ENCODE results near the gene BABAM2. TPM values are rescaled to one million over a fixed set of nuclear protein-coding genes. Genes with fewer than 3 reads are reported as not detected.

The BABAM2 gene
- polyA plus RNA-seq, 3 donors, result 33.2 to 52.8 (median 49.3) TPM

GRCh38 chr2:27980242-27980641 is 89.7 kb downstream of the BABAM2 start:
- WGBS (ENCODE audit: insufficient coverage), result no CpG with 5 or more reads among the region's 1 CpG
- no peak for TF ChIP-seq CTCF (IDR thresholded peaks at IDR 0.05)
- Histone ChIP-seq H3K36me3 (replicated peaks in 1 of 2; ENCODE audit: control insufficient read depth in 1 of 2, insufficient read depth in 2 of 2, low read length in 2 of 2) (no peaks in the 10 kb centered on the region), H3K9ac (ENCODE audit: insufficient read depth, low read length, poor library complexity, severe bottlenecking) (no peak overlapping the region), H3K79me2 (ENCODE audit: insufficient read depth, low read length) (peaks cover 48% of the 10 kb centered on the region), H2AFZ (ENCODE audit: insufficient read depth, low read depth, low read length, poor library complexity, severe bottlenecking) (no peak overlapping the region), H3K27ac (ENCODE audit: low read depth in 1 of 2, low read length in 2 of 2) (no peak overlapping the region), H3K27me3 (ENCODE audit: control insufficient read depth in 2 of 2, insufficient read depth in 2 of 2, low read length in 2 of 2) (no peaks in the 10 kb centered on the region), H3K9me3 (replicated peaks in 1 of 2; ENCODE audit: control insufficient read depth in 1 of 2, insufficient read depth in 1 of 2, low read length in 2 of 2) (peaks cover 0 to 11% of the 10 kb centered on the region in 2 donors), H3K4me2 (replicated peaks; ENCODE audit: extremely low read depth, low read length, poor library complexity, severe bottlenecking) (no peak overlapping the region), H3K4me3 (replicated peaks in 1 of 3; ENCODE audit: low read depth in 2 of 3, low read length in 3 of 3) (no peak overlapping the region), H4K20me1 (ENCODE audit: insufficient read depth, low read length) (no peaks in the 10 kb centered on the region), H3K4me1 (ENCODE audit: control insufficient read depth in 1 of 2, insufficient read depth in 2 of 2, low read length in 2 of 2) (peaks cover 9 to 19% of the 10 kb centered on the region in 2 donors)
- peak overlapping the region in 3 of 7 donors; percentile 19 to 46 (median 29) for H3K27ac Mint-ChIP-seq
- peaks cover 3 to 17% (median 9%) of the 10 kb centered on the region in 7 donors for H3K9me3 Mint-ChIP-seq
- intact Hi-C loops (cut with micrococcal nuclease), result no loop called here
- H3K27me3 Mint-ChIP-seq (ENCODE audit: low read depth in 3 of 3), result no peaks in the 10 kb centered on the region
- peaks cover 24% of the 10 kb centered on the region for H3K4me1 Mint-ChIP-seq
- no peak for DNase-seq
- peaks cover 4 to 14% of the 10 kb centered on the region in 2 donors for H3K36me3 Mint-ChIP-seq
- no peak overlapping the region for H3K4me3 Mint-ChIP-seq

- peaks cover 0 to 2% of the 10 kb centered on the region in 2 donors for H3K36me3 Mint-ChIP-seq
Observed at GRCh38 chr2:27984153-27984552, 93.6 kb downstream of the BABAM2 start.

More at GRCh38 chr2:27984153-27984552, 93.6 kb downstream of the BABAM2 start:
- no peak for DNase-seq
- Histone ChIP-seq H3K79me2 (ENCODE audit: insufficient read depth, low read length) (peaks cover 77% of the 10 kb centered on the region), H3K27ac (ENCODE audit: low read depth in 1 of 2, low read length in 2 of 2) (no peak overlapping the region), H3K4me2 (replicated peaks; ENCODE audit: extremely low read depth, low read length, poor library complexity, severe bottlenecking) (no peak overlapping the region), H3K27me3 (ENCODE audit: control insufficient read depth in 2 of 2, insufficient read depth in 2 of 2, low read length in 2 of 2) (no peaks in the 10 kb centered on the region), H4K20me1 (ENCODE audit: insufficient read depth, low read length) (no peaks in the 10 kb centered on the region), H3K36me3 (replicated peaks in 1 of 2; ENCODE audit: control insufficient read depth in 1 of 2, insufficient read depth in 2 of 2, low read length in 2 of 2) (no peaks in the 10 kb centered on the region), H3K9me3 (replicated peaks in 1 of 2; ENCODE audit: control insufficient read depth in 1 of 2, insufficient read depth in 1 of 2, low read length in 2 of 2) (peaks cover 0 to 11% of the 10 kb centered on the region in 2 donors), H2AFZ (ENCODE audit: insufficient read depth, low read depth, low read length, poor library complexity, severe bottlenecking) (no peak overlapping the region), H3K4me3 (replicated peaks in 1 of 3; ENCODE audit: low read depth in 2 of 3, low read length in 3 of 3) (no peak overlapping the region), H3K9ac (ENCODE audit: insufficient read depth, low read length, poor library complexity, severe bottlenecking) (no peak overlapping the region), H3K4me1 (ENCODE audit: control insufficient read depth in 1 of 2, insufficient read depth in 2 of 2, low read length in 2 of 2) (peaks cover 16 to 38% of the 10 kb centered on the region in 2 donors)
- H3K4me1 Mint-ChIP-seq, result peaks cover 46% of the 10 kb centered on the region
- H3K9me3 Mint-ChIP-seq, result peaks cover 0 to 15% (median 3%) of the 10 kb centered on the region in 7 donors
- H3K4me3 Mint-ChIP-seq, result no peak overlapping the region
- no peak overlapping the region for H3K27ac Mint-ChIP-seq
- peaks cover 0 to 2% (median 0%) of the 10 kb centered on the region in 3 donors for H3K27me3 Mint-ChIP-seq (ENCODE audit: low read depth in 3 of 3)
- intact Hi-C loops (cut with micrococcal nuclease), result no loop called here
- TF ChIP-seq CTCF (IDR thresholded peaks at IDR 0.05), result no peak
